GM19099 (cell line): ENCODE measurements around the gene AOPEP.

ENCODE experiments used
- POLR2A ChIP-seq: IDR thresholded peaks from 3 replicates; pipeline ENCODE4 v1.6.1; 2011; ENCODE audit warnings: low read depth; ENCODE audit not compliant: insufficient read length; ENCODE audit errors: extremely low read depth

The AOPEP gene

DNA sequence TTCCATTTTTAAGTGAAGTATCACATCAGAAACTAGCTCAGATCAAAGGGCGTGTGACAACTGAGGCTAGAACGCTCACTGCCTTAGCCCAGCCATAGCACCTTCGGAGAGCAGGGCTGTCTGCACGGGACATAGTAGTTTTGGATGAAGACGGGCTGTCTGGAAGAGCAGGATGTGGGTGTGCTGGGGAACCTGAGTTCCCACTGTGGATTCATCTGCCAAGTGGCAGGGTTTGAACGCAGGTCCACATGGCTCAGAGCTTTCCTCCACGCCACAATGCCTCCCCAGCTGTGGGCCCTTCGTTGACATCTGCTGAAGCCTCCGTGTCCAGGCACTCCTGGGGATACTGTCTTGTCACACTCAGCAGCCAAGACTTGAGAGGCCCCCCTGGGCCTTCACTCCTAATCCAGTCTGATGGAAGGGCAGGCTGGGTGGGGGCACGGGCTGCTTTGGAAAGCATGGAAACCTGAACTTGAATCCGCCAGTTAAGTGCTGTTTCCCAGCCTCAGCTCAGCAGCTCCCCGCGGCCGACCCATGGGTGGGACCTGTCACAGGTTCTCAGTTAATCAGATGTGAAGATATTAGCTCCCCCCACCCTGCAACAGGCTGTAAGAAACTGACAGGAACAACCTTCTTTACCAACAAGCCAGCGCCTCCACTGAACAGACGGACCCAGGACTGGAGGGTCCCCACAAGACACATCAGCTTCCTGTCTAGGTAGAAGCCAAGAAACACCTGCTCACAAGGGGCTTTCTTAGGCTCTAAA lies 362.9 kb downstream of the AOPEP start:
- no peak for TF ChIP-seq POLR2A

DNA sequence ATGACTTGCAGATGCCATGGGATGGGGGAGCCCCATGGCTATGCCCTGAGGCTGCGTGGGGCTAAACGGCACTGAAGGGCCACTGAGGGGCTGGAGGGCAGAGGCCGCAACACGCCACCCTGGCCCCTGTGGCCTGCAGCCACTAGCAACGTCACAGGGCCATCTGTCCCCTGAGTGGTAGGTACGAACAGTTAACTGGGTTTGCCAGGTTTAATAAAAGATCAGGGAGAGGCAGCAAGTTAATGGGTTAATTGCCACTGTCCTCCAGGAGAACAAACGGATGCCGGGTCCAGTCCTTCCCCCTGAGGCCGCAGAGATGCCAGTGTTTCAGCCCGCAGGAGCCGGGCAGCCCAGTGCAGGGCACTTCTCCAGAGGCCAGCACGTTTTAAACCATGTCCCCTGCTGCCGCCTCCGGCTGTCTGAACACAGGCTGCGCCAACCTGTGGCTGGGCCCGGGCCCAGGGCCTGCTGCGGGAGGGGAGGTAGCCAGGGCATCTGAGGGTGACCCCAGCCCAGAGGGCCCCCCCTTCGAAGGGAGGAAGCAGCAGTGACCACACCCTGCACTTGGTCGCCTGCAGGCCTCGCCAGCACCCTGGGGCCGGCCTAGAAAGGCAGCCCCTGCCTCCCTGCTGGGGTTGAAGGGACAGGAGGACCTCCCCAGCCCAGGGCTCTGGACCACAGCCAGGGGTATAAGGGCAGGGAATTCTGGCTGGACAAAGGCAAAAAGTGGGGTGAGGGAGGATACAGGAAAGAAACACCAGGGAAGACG lies 363.7 kb downstream of the AOPEP start:
- no peak for TF ChIP-seq POLR2A

DNA sequence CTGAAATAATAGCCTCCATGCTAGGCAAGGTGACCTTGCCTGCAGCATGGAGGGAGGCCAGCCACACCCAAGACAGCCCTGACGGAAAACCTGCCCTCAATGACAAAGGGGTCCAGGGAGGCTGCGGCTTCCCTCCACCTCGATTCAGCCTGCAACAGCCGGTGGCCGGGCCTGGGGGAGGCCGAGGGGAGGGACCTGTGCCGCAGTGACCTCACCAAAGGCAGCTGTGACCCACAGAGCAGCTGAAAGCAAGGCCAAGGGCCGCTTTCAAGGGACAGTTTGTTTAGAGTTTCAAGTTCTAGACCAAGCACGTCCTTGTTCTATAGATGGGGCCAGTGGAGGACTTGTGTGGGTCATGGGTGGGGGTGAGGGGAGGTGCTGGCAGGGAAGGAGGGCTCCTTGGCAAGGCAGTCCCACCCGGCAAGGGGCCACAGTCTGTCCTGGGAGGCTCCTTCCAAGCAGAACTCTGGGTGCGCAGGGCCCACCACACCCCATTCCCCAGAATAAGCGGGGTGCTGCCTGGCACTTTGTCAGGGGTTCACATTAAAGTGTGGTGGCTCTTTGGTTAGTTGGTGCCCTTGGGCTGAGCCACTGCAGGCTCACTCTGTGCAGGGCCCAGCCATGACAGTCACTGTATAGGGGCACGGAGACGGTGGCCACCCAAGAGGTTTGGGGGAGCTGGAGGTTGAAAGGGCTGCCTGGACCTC lies 364.5 kb downstream of the AOPEP start:
- no peak for TF ChIP-seq POLR2A

DNA sequence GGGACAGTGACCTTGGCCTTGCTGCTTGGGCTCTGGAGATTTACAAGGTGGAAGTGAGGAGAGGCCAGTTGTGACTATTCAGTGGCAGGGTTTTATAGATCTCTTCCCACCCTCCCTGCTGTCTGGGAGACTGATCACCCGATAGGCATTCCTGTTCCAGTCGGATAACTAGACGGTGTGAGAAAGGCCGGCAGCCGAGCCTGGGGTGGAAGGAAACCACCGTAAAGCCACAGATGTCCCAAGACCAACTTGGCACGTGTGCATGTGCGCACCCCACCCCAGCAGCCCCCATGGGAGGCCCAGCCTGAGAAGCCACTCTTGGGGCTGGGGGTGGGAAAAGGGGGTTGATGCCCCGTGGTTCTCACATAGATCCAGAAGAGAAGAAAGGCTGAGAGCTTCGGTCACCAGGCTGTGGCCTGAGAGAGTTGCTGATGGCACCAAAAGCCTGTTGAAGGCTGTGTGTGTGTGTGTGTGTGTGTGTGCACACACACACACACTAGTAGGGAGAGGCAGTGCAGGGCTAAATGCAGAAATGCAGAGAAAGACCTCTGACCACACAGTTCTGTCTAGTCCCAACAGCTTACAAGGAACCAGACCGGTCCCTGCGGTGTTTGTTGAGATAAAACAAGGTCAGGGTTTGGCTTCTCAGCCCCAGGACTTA lies 365.2 kb downstream of the AOPEP start:
- no peak for TF ChIP-seq POLR2A

DNA sequence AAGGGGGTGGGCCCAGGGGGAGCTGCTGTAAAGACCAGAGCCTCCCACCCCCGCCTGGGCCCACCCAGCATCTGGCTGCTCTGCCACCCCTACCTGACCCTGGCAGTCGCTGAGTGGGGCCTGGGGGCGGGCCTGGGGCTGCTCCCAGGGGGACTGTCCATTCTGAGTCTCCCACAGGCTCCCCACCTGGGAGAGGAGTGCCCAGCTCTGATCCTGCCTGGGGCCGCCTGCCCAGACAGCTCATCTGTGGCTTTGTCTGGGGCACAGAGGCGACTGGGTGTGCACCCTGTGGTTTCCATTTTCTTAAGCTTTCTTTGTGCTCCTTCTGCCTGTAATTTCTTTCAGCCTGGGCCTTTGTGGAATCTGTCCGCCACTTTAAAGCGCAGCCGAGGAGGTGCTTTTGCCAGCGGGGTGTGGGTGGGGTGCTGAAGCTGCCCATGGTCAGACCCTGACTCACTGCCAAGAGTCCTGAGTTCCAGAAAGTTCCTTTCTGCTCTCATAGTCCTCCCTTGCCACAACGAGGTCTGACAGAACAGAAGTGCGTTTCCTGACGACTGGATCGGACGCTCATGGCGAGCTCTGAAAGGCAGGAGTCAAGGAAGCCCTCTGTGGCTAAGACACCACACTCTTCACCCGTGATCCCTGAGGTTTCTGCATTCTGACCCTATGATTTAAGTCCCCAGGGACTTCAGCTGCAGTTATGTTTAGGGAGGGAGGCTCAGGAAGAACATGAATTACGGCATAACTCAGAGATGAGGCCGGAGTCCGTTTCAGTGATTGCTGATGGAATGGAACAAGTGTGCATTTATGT lies 366.0 kb downstream of the AOPEP start:
- no peak for TF ChIP-seq POLR2A

DNA sequence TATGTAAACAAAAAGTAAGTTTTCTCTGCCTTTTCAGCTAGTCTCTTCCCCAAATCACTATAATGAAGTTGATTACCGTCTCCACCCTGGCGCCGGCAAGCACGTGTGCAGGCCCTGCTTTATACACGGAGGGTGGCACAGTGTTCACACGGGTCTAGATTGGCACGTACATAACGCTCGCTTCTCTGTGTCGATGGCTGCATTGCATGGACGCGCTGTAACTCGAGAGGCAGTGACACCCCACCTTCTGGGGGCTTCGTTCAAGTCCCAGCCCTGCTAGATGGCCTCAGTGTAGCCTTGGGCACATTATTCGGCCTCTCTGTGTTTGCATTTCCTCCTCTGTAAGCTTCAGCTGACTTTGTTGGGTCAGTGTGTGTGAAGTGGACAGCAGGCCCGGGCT lies 367.1 kb downstream of the AOPEP start:
- no peak for TF ChIP-seq POLR2A

DNA sequence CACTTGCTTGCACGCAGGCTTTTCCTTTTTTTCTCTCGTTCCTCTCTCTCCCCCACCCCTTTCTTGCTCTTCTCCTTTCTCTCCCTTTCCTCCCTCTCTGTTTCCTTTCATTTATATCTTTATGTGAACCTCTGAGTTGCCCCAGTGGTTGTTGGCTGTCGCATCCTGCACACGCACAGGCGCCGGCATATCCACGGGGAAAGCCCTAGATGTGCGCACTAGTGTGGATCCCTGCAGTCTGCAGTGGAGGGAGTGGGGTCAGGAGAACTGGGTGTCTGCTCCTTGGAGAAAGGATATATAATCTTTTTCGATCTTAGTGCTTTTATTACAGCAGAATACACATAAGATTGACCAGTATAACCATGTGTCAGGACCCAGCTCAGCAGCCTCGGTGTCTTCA lies 367.5 kb downstream of the AOPEP start:
- TF ChIP-seq POLR2A: no peak

DNA sequence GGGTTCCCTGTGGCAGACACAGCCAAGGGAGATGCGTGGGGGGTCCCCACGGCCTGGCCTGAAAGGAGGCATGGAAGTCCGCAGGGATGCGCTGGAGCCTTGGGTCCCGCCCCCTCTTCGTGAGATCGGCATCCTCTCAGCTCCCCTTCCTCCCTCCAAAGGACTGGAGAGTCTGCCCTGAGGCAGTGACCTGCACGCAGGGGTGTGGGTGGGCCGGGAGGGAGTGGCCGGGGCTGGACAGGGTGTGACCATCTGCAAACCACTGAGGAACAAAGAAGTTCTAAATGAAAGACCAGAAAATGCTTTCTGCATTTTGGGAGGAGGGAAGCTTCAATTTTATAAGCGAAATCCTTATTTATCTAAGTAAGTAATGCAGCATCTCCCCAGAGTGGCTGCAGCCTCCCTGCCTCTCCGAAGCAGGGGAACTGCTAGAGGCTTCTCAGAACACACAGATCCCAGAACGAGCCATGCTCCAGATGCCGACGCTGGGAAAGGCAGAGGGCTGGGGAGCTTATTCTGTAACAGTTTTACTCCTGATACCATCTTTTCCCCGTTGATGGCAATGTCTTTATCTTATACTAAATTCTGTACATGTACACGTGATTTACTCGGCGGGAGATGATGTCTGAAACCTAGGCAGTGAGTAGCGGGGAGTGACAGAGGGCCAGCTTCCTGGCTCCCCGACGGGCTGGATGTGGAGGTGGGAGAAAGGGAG lies 369.3 kb downstream of the AOPEP start:
- TF ChIP-seq POLR2A: no peak

DNA sequence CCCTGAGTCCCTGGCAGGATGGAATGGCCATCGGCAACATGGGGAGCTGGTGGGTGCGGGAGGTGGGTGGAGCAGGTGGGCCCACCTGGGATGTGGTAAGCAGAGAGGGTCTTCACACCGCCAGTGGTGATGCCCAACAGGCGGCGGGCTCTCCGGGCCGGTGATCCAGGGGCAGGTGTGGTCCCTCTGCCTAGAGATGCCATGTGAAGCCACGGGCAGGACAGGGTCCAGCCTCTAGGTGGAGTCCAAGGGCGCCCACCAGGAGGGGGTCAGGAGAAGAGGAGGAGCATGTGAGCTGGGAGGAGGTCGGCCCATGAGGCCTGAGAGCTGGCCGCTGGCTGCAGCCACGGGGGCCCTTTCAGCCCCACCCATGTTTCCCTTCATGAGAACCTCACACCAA lies 369.9 kb downstream of the AOPEP start:
- TF ChIP-seq POLR2A: no peak

DNA sequence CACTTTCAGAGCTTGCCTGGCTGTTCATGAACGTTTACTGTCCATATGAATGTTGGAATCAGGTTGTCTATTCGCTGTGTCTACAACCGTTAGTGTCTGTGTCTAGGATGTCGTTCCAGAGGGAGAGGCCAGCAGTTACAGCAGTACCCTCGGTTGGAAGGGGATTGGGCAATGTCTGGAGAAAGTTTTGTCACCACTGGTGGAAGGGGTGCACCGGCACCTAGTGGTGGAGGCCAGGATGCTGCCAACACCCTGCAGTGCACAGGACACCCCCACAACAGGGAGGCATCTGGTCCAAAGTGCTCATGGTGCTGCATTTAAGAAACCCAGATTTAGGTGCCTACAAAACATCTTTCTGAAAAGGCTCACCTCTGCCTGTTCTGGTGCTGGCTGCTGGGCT lies 370.3 kb downstream of the AOPEP start:
- no peak for TF ChIP-seq POLR2A

DNA sequence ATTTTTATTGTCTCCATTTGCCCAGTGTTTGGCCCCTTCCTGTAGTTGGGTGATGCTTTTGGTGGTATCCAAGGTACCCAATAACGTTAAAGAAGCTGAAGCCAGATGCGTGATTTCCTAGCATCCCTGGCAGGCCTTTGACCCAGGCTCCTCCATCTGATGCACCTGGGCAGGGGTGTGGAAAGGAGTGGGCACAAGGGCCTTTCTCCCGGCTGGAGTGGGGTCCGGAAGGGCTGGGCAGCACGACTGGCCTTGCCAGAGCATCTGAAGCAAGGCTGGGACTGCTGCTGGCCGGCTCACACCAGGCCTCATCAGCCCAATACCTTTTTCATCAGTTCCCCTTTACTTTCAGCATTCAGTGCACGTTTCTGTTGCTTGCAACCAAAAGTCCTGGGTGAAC lies 370.8 kb downstream of the AOPEP start:
- no peak for TF ChIP-seq POLR2A

DNA sequence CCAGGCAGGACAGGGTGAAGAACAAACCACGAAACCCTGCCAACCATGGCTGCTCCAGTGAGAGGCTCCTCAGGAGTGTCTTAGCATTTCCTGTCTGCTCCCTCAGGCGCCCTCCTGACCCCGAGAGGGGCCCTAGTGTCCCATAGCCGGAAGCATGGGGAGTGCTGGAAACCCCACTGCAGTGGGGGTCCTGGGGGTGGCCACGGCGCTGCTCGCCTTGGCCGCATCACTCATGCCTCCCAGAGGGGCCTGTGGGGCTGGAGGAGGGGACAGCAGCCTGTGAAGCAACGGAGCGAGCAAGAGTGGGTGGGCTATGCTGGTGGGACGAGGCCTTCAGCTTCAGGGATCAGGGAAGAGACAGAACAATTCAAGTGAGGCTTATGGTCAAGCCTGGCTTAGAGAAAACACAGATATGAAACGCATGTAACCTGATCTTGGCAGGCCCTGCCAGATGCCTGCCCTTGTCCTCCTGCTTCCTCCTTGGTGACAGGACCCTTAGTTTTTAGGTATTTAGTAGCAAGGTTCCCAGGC lies 372.0 kb downstream of the AOPEP start:
- no peak for TF ChIP-seq POLR2A

DNA sequence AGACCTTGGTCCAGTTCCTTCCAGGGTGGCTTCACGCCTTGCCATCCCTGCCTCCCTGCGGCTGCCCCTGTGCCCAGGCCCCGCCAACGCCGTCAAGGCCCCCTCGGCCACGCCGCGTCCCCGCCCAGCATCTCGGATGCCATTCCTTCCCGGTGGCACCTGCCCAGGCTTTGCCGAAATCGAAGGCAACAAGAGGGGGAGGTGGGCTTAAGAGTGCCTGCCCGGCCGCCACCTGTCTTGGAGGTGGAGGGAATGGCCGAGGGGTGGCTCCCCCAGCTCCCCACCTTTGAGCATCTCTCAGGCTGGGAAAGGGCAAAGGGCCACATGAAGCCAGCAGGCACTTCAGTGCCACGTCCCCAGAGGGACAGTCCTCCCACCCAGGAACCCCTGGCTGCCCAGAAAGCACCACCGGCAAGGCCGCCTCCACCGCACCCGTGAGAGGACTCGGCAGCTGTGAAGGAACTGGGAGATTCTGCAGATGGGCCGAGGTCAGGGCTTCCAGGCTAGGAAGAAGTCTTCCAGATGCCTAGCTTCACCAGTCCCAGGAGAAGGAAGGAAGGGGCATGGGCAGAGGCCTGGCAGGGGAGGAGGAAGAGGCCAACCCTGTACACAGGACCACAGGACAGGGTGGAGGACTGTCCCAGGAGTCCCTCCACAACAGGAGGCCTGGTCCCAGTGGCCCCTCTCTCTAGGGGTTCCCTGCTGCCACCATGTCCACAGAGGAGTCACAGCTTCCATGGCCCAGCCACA lies 373.0 kb downstream of the AOPEP start:
- no peak for TF ChIP-seq POLR2A
